ENCODE measurements around the gene CALD1.

Gene CALD1

GRCh38 chr7:134903073-134903790, 123.8 kb downstream of the CALD1 start:
- no peak for DNase-seq (ENCODE audit: insufficient read length, low spot score)
- TF ChIP-seq CTCF (IDR thresholded peaks at IDR 0.05; ENCODE audit: insufficient read depth, missing control alignments): no peak
- FAIRE-seq: no peak

GRCh38 chr7:134905375-134905774, 125.9 kb downstream of the CALD1 start:
- TF ChIP-seq CTCF (IDR thresholded peaks at IDR 0.05; ENCODE audit: insufficient read depth, missing control alignments): no peak
- DNase-seq (ENCODE audit: insufficient read length, low spot score): no peak
- no peak for FAIRE-seq

- no peak for TF ChIP-seq CTCF (IDR thresholded peaks at IDR 0.05; ENCODE audit: insufficient read depth, missing control alignments)
- no peak for FAIRE-seq
- DNase-seq (ENCODE audit: insufficient read length, low spot score): no peak
These were observed 127.6 kb downstream of the CALD1 start for GRCh38 chr7:134907000-134907399.

- DNase-seq (ENCODE audit: insufficient read length, low spot score) (no peak), FAIRE-seq (no peak)
- no peak for TF ChIP-seq CTCF (IDR thresholded peaks at IDR 0.05; ENCODE audit: insufficient read depth, missing control alignments)
These were observed 128.2 kb downstream of the CALD1 start for GRCh38 chr7:134907639-134908038.

- FAIRE-seq (no peak), DNase-seq (ENCODE audit: insufficient read length, low spot score) (no peak)
- no peak for TF ChIP-seq CTCF (IDR thresholded peaks at IDR 0.05; ENCODE audit: insufficient read depth, missing control alignments)
These were observed 128.9 kb downstream of the CALD1 start for GRCh38 chr7:134908289-134908688.

GRCh38 chr7:134910214-134910890, 130.9 kb downstream of the CALD1 start:
- FAIRE-seq (no peak), DNase-seq (ENCODE audit: insufficient read length, low spot score) (no peak)
- no peak for TF ChIP-seq CTCF (IDR thresholded peaks at IDR 0.05; ENCODE audit: insufficient read depth, missing control alignments)

- TF ChIP-seq CTCF (IDR thresholded peaks at IDR 0.05; ENCODE audit: insufficient read depth, missing control alignments): no peak
- DNase-seq (ENCODE audit: insufficient read length, low spot score): no peak
- no peak for FAIRE-seq
These were observed 131.5 kb downstream of the CALD1 start for GRCh38 chr7:134910968-134911367.

All from D721Med (cell line).